Ovary (tissue), 3 donors: ENCODE data around the gene TRABD2B.

ENCODE experiments used
- EP300 ChIP-seq: sonication (generic); formaldehyde crosslinking; IDR thresholded peaks from one replicate; pipeline ENCODE4 v1.6.1; 2017; ENCODE audit warnings: antibody characterized with exemption
- POLR2A ChIP-seq: fragments of 450-650 bp; IDR thresholded peaks from one replicate; pipeline ENCODE4 v1.6.1; 2017; ENCODE audit warnings: antibody characterized with exemption, mild to moderate bottlenecking, moderate library complexity
- TF ChIP-seq, protein P1 (sequence below), 3 donors: fragments of 450-650 bp in 2 of 3; fragments of 200-600 bp in 1 of 3; IDR thresholded peaks; one replicate each; pipeline versions ENCODE4 v1.5.1 to v1.8.0; 2016 to 2022; ENCODE audit warnings: antibody characterized with exemption in 3 of 3, mild to moderate bottlenecking in 1 of 3
- donor health status: DM: no; HTN: no; CAD: no.

DNA sequence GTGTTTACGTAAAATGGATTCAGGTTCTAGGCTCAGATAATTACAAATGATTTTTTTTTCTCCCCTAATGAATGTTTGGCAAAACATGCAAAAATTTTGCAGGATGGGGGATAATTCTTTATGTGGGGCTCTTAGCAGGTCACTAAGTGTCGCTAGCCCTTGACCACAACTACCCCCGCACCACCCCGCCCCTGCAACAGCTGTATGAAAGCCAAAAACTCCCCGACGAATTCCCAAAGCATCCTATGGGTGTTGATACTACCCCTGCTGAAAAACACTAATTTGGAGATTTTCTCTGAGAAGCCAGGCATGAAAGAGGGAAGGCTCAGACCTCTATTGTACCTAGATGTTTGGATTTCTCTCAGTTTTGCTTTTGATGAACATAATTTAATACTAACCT, 243.0 kb downstream of the TRABD2B start:
- TF ChIP-seq, protein P1, sequence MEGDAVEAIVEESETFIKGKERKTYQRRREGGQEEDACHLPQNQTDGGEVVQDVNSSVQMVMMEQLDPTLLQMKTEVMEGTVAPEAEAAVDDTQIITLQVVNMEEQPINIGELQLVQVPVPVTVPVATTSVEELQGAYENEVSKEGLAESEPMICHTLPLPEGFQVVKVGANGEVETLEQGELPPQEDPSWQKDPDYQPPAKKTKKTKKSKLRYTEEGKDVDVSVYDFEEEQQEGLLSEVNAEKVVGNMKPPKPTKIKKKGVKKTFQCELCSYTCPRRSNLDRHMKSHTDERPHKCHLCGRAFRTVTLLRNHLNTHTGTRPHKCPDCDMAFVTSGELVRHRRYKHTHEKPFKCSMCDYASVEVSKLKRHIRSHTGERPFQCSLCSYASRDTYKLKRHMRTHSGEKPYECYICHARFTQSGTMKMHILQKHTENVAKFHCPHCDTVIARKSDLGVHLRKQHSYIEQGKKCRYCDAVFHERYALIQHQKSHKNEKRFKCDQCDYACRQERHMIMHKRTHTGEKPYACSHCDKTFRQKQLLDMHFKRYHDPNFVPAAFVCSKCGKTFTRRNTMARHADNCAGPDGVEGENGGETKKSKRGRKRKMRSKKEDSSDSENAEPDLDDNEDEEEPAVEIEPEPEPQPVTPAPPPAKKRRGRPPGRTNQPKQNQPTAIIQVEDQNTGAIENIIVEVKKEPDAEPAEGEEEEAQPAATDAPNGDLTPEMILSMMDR (IDR thresholded peaks at IDR 0.05), result no peak
- no peak for TF ChIP-seq POLR2A
- TF ChIP-seq EP300, result no peak
